Embryonic facial prominence (tissue), 1 donor: Measurements from ENCODE around the gene LRMDA.

Source experiments
- DNase-seq: peaks from one replicate; pipeline ENCODE4 v3.0.0-alpha.2; 2016; ENCODE audit errors: extremely low spot score

Gene LRMDA

GRCh38 chr10:75402486-75403143 lies 28.8 kb upstream of the LRMDA start:
- DNase-seq, result peak; percentile 83

GRCh38 chr10:75403144-75403938 lies 28.1 kb upstream of the LRMDA start:
- no peak for DNase-seq

- DNase-seq, result no peak
These were observed 27.2 kb upstream of the LRMDA start for GRCh38 chr10:75403939-75404814.

- DNase-seq, result no peak
These were observed 26.4 kb upstream of the LRMDA start for GRCh38 chr10:75404815-75405597.

GRCh38 chr10:75405598-75406461 lies 25.6 kb upstream of the LRMDA start:
- no peak for DNase-seq

GRCh38 chr10:75406462-75407223 lies 24.8 kb upstream of the LRMDA start:
- DNase-seq, result no peak

- no peak for DNase-seq
These were observed 24.2 kb upstream of the LRMDA start for GRCh38 chr10:75407224-75407712.

GRCh38 chr10:75407713-75408508 lies 23.5 kb upstream of the LRMDA start:
- no peak for DNase-seq

- DNase-seq, result no peak
These were observed 22.9 kb upstream of the LRMDA start for GRCh38 chr10:75408509-75408875.

GRCh38 chr10:75408911-75409885 lies 22.2 kb upstream of the LRMDA start:
- no peak for DNase-seq

GRCh38 chr10:75410132-75411005 lies 21.1 kb upstream of the LRMDA start:
- DNase-seq, result no peak

GRCh38 chr10:75414527-75414926 lies 16.9 kb upstream of the LRMDA start:
- no peak for DNase-seq

GRCh38 chr10:75417522-75417927 lies 13.9 kb upstream of the LRMDA start:
- DNase-seq, result no peak

GRCh38 chr10:75418293-75418692 lies 13.1 kb upstream of the LRMDA start:
- DNase-seq, result no peak

GRCh38 chr10:75418712-75419111 lies 12.7 kb upstream of the LRMDA start:
- DNase-seq, result no peak

- DNase-seq, result no peak
These were observed 8.5 kb upstream of the LRMDA start for GRCh38 chr10:75422913-75423312.

GRCh38 chr10:75424571-75424970 lies 6.9 kb upstream of the LRMDA start:
- DNase-seq, result no peak
